ENCODE results near the gene CNPY1. TPM values are rescaled to one million over a fixed set of nuclear protein-coding genes. Genes with fewer than 3 reads are reported as not detected.

CNPY1 gene
- total RNA-seq, 2 donors from 2014 or later: not detected

DNA sequence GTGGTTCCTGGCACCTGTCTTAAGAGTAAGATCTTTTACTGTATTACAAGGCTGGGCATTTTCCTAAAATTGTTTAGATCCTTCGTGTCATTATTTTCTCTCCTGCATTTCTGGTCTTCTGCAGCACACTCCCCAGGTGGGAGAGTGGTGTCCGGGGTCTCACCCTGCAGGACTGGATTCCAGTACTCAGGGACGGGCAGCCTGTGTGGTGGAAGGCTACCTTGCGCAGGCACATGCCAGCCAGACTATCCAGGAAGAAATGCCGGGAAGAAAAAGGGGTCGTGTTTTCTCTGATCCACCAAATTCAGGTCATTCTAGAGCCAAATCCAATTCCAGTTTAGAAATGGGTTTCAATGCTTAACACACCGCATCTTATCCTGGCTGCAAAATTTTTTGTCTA lies 27.7 kb downstream of the CNPY1 start:
- no peak overlapping the region for H3K9ac ChIP-seq (ENCODE audit: low read depth in 2 of 2, low read length in 2 of 2)
- H3K4me3 ChIP-seq: no peak overlapping the region
- DNase-seq: no peak
- H3K4me1 ChIP-seq: no peaks in the 10 kb centered on the region
- peaks cover 7% of the 10 kb centered on the region for H3K27me3 ChIP-seq
- H3K27ac ChIP-seq: no peak overlapping the region
- TF ChIP-seq, protein P1, sequence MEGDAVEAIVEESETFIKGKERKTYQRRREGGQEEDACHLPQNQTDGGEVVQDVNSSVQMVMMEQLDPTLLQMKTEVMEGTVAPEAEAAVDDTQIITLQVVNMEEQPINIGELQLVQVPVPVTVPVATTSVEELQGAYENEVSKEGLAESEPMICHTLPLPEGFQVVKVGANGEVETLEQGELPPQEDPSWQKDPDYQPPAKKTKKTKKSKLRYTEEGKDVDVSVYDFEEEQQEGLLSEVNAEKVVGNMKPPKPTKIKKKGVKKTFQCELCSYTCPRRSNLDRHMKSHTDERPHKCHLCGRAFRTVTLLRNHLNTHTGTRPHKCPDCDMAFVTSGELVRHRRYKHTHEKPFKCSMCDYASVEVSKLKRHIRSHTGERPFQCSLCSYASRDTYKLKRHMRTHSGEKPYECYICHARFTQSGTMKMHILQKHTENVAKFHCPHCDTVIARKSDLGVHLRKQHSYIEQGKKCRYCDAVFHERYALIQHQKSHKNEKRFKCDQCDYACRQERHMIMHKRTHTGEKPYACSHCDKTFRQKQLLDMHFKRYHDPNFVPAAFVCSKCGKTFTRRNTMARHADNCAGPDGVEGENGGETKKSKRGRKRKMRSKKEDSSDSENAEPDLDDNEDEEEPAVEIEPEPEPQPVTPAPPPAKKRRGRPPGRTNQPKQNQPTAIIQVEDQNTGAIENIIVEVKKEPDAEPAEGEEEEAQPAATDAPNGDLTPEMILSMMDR (IDR thresholded peaks at IDR 0.05): no peak
- H3K9me3 ChIP-seq: no peaks in the 10 kb centered on the region
- intact Hi-C loops (cut with DNase I): no loop called here
- no peaks in the 10 kb centered on the region for H3K36me3 ChIP-seq

DNA sequence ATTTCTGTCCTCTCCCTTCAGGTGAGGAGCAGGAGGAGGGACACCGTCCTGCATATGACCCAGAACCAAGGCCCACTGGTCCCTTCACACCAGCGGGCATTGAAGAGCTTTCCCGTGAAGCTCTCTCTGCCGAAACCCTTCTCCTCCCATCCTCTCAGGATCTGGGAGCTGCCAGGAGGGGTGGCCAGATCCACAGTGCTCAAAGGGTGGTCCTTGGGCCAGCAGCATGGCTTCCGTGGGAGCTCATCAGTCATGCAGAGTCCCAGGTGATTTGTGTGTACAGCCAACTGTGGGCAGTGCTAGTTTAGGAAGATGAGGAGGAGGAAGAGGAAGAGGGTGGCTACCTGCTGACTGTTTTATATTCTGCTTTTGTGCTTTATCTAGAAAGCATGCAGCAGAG lies 28.4 kb downstream of the CNPY1 start:
- Histone ChIP-seq H3K27ac (no peak overlapping the region), H3K36me3 (no peaks in the 10 kb centered on the region), H3K4me1 (no peaks in the 10 kb centered on the region), H3K9ac (ENCODE audit: low read depth in 2 of 2, low read length in 2 of 2) (no peak overlapping the region), H3K4me3 (no peak overlapping the region), H3K27me3 (peaks cover 13% of the 10 kb centered on the region), H3K9me3 (no peaks in the 10 kb centered on the region)
- TF ChIP-seq, protein P1 (IDR thresholded peaks at IDR 0.05): no peak
- intact Hi-C loops (cut with DNase I): no loop called here
- DNase-seq: no peak

DNA sequence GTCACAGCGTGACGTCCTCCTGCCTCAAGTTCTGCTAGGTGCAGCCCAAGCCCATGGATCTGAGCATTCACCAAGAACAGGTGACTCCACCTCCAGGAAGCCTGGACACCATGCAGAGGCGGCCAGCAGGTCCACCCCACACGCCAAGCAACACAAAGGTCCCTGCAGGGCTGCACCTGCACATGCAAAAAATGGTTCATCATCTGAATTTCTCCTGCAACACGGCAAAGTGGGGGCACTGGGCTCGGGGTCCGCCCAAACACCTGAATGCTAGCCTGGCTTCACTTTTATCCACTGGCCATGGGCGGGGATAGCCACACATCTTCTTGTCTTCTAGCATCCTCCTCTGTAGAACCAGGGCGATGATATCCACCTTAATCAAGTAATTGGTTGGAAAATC lies 28.9 kb downstream of the CNPY1 start:
- H3K4me3 ChIP-seq: no peak overlapping the region
- TF ChIP-seq, protein P1 (IDR thresholded peaks at IDR 0.05): no peak
- no peaks in the 10 kb centered on the region for H3K36me3 ChIP-seq
- no peaks in the 10 kb centered on the region for H3K4me1 ChIP-seq
- H3K9me3 ChIP-seq: no peaks in the 10 kb centered on the region
- H3K9ac ChIP-seq (ENCODE audit: low read depth in 2 of 2, low read length in 2 of 2): no peak overlapping the region
- no peak for DNase-seq
- H3K27ac ChIP-seq: no peak overlapping the region
- peaks cover 15% of the 10 kb centered on the region for H3K27me3 ChIP-seq
- intact Hi-C loops (cut with DNase I): no loop called here

DNA sequence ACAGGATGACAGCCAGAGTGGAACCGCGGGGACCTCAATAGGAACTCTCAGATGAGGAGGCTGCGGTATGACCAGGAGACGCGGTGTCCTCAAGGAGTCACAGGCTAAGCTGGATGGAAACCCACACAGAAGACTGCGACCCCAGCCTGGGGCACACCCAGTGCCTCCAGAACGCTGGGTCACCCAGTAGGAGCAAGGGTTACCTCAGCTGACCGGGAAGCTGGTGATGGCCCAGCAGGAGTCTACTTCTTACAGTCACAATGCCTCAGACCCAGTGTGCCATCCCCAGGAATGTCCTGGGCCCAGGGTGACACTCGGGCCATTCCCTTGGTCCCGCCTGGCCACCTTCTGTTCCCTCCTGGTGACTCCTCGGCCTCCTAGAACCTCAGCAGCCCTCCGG lies 29.9 kb downstream of the CNPY1 start:
- Histone ChIP-seq H3K4me1 (no peaks in the 10 kb centered on the region), H3K9me3 (no peaks in the 10 kb centered on the region), H3K27ac (no peak overlapping the region), H3K4me3 (no peak overlapping the region), H3K36me3 (no peaks in the 10 kb centered on the region), H3K9ac (ENCODE audit: low read depth in 2 of 2, low read length in 2 of 2) (no peak overlapping the region), H3K27me3 (peaks cover 22% of the 10 kb centered on the region)
- intact Hi-C loops (cut with DNase I): no loop called here
- DNase-seq: no peak
- TF ChIP-seq, protein P1 (IDR thresholded peaks at IDR 0.05): no peak

DNA sequence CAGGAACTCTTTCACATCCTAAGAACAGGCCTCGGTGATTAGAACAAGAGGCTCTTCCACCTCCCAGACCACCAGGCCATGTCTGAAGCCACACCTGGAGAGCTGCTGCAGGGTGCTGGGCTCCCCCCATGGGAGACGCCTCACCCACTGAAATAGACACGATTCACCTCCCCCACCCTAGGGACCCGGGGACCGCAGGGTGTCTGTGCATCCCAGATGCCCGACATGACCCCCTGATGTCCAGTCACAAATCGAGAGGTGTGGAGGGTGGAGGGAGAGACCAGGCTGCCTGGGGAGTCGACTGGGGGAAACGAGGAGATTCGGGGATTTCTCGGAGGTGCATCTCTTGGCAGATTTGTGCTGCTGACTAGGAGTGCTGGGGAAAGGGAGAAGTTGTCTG lies 31.0 kb downstream of the CNPY1 start:
- DNase-seq: no peak

More for the DNA sequence above, 31.0 kb downstream of the CNPY1 start:
- intact Hi-C loops (cut with DNase I): no loop called here
- Histone ChIP-seq H3K9ac (ENCODE audit: low read depth in 2 of 2, low read length in 2 of 2) (no peak overlapping the region), H3K27ac (no peak overlapping the region), H3K27me3 (peaks cover 34% of the 10 kb centered on the region), H3K36me3 (no peaks in the 10 kb centered on the region), H3K9me3 (no peaks in the 10 kb centered on the region), H3K4me3 (no peak overlapping the region), H3K4me1 (no peaks in the 10 kb centered on the region)
- TF ChIP-seq, protein P1 (IDR thresholded peaks at IDR 0.05): no peak
